Stimulated activated CD8-positive, alpha-beta memory T cell treated with anti-CD3 and anti-CD28 coated beads, Interleukin-2, amount 100 ng/mL, for 1 hour (primary cell): Measurements from ENCODE around the gene ME3.
"Not testable (repeated sequence)": the region's sequence is repeated elsewhere in the genome, so short reads cannot be mapped to it uniquely, and the experiment has no call there.

Experiments
- DNase-seq, 2 donors: peaks; one replicate each; pipeline ENCODE4 v3.0.0-alpha.2; 2020; ENCODE audit warnings: low read depth in 2 of 2

The ME3 gene

DNA sequence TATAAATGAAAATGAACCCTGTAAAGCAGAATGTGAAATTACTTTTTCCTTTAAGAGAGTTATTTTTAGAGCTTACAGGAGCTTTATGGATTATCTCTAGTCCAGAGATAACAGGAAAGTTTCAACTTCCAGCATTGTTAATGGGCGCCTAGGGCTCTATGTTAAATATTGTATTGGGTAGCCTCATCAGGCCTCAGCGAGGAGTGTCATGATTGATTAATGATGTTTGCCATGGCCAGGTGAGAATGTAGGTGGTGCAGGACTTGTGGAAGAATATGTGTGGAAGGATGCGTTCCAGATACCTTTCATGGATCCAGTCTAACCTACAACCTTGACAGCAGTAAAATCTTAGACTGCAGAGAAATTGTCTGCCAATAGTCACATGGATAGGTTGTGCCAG lies 50.6 kb downstream of the ME3 start:
- no peak for DNase-seq

DNA sequence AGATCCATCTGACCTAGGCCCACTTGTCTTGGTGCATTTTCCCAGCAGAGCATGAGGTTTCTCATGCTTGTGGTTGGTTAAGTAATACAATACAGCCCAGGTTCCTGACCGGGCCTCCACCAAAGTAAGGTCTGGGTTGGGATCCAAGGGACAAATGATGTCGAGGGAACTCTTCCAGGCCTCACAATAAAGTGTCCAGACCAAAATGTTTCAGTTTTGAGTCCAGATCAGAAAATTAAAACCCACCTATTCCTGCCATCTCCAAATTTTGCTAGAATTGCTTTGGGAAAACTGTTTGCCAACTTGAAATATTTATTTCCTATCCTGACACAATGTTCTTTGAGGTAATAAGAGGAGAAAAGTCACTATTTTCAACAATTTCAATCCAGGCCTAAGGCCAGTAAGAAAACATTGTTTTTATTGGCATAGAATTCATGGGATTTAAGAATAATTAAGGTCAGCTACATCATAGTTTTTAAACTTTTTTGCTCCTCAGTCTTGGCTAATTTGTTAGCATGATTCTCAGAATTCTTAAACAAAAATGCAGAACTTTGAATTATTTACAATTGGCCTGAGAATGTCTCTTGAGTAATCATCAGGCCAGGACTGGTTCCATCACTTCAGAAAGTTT lies 51.4 kb downstream of the ME3 start:
- no peak for DNase-seq

GRCh38 chr11:86619428-86619827 lies 53.0 kb downstream of the ME3 start:
- DNase-seq, result not testable (repeated sequence)

GRCh38 chr11:86617502-86617901 lies 54.9 kb downstream of the ME3 start:
- no peak for DNase-seq

DNA sequence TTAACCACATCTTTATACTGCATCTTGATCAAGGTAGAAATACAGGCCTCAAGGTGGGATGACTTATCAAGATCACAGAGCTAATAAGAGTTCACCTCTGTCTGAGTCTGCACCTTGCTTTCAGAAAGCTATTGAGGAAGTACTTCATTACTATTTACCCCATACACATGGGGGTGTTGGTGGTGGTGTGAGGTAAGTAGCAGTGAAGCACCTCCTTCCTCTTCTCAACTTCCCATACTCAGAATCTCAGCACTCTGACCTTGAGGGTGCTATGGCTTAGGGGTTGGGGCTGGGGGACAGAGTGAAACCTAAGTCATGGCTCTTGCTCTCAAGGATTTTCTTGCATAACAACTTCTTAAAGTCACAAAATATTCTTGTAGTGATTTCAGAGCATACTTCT lies 56.9 kb downstream of the ME3 start:
- DNase-seq, result no peak

DNA sequence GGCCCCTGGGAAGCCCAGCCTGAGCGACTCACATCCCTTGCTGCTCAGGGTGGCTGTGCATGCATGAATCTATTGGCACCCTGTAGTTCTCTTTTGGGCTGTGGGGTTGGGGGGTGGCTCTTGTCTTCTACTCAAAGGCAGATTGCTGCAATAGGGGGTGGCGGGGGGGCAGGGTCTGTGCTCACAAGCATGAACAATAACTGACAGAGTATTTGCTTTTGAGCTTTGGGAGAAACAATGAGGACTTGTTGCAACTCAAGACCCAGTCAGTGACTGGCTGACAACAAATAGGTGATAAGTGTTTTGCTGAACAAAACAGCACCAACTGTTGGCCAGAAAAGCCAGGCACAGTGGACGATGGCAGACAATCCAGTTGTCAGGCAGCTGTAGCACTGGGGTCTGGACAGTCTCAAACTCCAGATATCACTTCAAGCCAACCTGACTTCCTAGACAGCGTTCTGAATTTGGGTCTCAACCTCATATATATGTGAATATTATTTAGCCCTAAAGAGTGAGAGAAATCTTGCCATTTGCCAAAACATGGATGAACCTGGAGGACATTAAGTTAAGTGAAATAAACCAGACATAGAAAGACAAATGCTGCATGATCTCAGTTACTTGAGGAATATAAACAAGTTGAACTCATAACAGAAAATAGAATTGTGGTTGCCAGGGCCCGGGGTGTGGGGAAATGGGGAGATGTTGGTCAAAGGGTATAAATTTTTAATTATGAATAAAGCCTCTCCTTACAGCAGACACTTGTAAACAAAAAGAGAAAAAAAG lies 61.7 kb downstream of the ME3 start:
- DNase-seq, result no peak

DNA sequence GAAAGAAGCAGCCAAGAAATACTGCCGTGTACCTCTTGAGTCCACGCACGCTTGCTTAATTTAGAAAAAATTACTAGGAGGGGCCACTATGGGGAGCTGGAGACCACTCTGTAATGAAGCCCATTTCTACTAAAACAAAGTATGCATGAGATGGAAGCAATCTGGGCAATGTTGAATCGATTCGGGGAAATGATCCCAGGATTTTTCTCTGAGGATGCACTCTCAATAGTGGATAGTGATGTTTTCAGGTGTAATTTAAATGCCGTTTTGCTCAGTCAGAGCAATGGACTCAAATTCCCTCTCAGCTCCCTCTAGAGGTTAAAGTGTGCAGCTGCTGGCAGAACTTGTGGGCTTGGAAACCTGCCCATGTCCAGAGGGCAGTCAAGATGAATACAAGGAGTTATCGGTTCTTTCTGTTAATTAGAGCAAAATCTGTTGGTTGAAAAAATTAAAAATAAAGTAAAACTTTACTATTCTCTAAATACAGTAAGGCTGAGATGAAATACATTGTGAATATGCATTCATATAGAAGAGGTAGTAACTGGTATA lies 64.1 kb downstream of the ME3 start:
- DNase-seq, result no peak

- DNase-seq, result no peak
Observed at GRCh38 chr11:86606836-86607481, 65.5 kb downstream of the ME3 start.

DNA sequence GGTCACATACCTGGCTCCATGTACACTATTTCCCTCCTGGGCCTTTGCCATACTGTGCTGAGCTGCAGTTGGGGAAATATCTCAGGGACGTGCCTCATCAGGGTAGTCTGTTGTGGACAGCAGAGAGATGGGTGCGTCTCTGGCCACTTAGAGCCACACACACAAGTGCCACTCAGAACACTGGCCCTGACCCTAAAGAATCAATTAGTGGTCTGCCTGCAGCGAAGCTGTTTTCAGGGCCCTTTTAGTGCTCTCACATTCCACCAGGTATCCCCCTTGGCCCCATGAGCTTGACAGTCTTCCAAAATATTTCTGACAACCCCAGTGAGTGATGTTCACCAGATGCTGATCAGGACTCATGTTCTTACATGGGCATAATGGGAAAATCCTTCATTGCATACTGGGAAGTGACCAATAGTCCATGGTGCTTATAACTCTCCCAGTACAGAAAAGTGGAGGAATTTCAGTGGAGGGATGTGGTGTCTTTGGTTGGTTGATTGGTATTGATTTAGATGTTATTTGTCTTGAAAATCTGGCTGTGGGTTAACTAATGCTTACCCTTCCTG lies 66.1 kb downstream of the ME3 start:
- no peak for DNase-seq

DNA sequence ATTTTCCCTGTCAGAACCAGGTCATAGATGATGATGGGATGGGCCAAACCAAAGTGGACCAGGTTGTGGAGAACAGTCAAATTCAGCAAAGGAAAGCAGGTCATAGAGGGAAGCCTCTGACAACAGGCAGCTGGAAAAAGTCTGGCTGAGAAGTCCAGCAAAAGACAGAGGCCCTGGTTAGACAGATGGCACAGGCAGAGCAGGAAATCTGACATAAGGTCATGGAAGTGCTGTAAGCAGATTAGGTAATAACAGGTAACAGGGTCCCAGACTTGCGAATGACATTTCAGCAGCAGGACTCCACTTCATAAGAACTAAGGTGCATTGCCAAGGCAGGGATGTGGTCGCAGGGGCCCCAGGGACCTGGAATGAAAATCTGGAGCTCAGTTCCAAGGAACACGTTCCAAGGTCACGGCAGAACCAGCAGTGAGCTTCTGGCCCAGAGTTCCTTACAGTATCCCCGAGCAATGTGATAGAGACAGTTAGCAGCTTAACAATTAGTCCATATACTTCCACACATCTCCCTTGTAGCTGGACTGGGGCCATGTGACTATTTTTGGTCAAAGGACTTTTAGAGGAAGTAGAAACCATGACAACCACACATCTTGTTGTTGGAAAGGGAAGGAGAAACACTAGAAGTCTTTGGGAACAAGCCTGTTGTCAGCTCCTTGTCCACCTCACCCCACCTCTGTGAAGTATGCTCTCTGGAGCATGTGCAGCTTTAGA lies 75.4 kb downstream of the ME3 start:
- no peak for DNase-seq

- no peak for DNase-seq
Observed at GRCh38 chr11:86595955-86596354, 76.5 kb downstream of the ME3 start.

- DNase-seq, result no peak
Observed at GRCh38 chr11:86595451-86595850, 77.0 kb downstream of the ME3 start.

DNA sequence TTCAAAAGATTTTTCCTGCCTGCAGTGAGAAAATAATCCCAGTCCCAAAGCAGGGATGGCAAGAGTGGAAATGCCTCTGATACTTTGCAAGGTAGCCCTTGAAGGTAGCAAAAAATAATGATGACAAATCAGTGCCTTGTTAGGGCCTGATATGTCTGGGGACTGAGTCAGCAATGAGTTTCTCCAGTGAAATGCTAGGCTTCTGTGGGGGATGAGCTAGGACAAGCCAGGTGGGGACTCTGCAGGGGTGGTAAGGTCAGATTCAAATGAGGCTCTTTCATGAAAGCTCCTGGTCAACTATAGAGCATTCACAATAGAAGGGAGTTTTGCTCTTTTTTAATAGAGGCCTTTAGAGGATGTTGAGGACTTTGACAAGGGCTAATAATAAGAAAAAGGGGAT lies 77.7 kb downstream of the ME3 start:
- no peak for DNase-seq

GRCh38 chr11:86593833-86594232 lies 78.6 kb downstream of the ME3 start:
- no peak for DNase-seq

DNA sequence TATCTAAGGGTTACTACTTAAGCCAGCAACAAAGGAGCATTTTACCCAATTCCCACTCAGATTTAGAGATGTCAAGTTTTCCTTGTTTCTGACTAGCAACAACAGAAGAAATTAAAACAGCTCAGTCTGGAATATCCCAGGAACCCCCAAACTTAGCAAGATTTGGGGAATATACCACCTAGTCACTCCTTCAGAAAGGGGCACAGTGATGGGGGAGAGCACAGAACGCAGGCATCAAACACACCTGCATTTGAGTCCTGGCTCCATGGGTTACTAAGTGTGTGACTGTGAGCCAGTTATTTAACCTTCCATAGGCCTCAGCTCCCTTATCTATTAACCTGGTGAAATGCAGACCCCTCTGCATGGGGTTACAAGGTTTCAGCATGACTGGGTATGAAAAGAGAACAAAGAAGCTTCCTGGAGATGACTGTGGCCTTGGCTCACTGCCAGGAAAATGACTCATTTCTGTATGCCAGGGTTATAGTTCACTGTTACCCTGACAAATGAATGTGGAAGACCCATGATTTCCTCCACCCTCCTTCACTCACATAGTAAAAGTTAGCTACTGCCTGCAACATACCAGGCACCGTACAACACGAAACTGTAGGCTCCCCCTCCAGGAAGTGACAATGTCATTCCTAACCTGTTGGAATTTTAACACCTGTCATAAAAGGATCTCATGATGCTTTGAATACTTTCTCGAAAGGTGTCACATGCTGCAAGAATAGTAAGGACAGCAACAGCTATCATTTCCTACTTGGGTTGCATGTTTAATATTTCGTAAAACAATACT lies 79.6 kb downstream of the ME3 start:
- DNase-seq, result peak; percentile 20 to 40

DNA sequence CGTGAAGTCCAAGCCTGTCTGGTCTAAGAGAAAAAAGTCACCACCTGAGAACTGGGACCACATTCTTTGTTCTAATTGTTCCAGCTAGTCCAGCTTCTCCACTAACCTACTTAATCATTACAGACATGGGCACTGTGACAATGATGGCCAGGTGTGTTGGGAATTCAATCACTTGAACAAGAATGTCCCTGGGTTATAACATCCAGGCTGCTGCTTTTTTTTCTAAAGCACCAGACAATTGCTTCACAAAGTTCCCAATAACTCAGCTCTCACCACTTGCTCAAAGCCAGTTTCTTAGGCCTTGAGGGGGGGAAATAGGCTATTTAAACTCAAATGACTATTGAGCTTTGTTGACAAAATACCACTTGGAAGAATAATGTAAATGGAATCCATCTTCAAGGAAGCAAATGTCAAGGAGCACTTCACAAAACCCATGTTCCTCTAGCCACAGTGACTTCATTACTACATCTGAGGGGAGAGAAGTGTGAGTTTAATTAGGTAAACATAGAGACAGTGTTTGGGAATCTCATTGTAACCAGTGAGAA lies 80.3 kb downstream of the ME3 start:
- no peak for DNase-seq

DNA sequence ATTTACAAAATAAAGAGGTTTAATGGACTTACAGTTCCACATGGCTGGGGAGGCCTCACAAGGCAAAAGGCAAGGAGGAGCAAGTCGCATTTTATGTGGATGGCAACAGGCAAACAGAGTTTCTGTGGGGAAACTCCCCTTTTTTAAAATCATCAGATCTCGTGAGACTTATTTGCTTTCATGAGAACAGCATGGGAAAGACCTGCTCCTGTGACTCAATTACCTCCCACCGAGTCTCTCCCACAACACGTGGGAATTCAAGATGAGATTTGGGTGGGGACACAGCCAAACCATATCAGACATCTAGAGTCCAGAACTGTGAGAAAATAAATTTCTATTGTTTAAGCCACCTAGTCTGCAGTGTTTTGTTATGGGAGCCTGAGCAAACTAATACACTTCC lies 80.8 kb downstream of the ME3 start:
- no peak for DNase-seq

DNA sequence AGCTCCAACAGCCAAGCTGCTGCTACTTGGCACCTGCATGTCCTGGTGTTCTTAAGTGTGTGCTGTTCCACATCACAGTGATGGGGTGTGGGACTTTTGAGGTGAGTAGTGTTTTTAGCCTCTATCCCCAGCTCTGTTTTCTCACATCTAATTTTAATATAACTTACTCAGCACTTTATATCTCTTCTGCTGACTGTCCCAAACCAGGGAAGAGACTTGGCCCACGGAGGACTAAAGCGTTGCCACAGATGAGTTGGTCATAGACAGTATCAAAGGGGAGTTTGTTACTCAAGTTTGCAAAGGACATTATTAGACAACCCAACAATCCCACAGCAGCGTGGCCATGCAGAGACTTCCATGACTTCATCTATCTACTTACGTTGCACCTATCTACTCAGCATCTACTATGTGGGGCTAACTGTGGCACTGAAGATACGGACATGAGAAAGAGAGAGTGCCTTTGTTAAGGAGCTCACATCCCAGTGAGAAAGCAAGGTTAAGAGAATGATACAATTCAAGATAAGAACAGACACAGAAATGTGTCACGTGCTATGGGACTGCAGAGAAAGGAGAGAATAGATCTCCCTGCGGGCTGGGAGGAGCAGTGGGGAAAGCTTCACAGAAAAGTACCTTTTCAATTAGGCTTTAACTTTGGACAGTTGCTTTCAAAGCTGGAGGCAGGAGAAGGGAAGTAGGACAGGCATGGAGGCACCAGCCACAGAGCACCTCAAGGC lies 82.4 kb downstream of the ME3 start:
- DNase-seq, result no peak

GRCh38 chr11:86589204-86589603 lies 83.2 kb downstream of the ME3 start:
- no peak for DNase-seq

GRCh38 chr11:86588566-86589090 lies 83.8 kb downstream of the ME3 start:
- no peak for DNase-seq
